AG09319 (cell line): Measurements from ENCODE around the gene MTMR1.
A peak's percentile ranks its signal among the peaks of the same experiment; 100 is the strongest.

Experiments used
- DNase-seq: peaks from one replicate; pipeline ENCODE4 v3.0.0-alpha.2; 2010; ENCODE audit warnings: low read depth; ENCODE audit errors: extremely low read depth
- CTCF ChIP-seq: IDR thresholded peaks from 2 replicates; pipeline ENCODE4 v1.5.1; 2011; ENCODE audit warnings: low read depth, mild to moderate bottlenecking, inconsistent platforms, low read length, moderate library complexity

Gene MTMR1

DNA sequence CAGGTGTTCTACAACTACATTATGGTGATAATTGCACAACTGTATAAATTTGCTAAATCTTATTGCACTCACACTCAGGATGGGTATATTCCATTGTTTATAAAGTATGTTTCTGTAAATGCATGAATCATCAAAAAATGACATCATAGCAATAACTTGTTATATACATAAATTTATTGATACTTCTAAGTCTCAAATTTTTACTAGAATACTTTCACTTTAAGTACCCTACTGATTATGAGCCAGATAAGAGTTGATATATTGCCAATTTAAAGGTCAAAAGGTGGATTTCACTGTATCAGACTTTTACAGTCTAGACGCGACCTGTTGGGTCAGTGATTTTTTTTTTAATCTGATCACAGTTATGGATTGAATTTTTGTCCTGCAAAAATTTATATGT is 37.4 kb upstream of the MTMR1 start:
- TF ChIP-seq CTCF, result no peak
- no peak for DNase-seq

GRCh38 chrX:150663073-150663472 is 30.1 kb upstream of the MTMR1 start:
- TF ChIP-seq CTCF, result no peak
- DNase-seq, result no peak

DNA sequence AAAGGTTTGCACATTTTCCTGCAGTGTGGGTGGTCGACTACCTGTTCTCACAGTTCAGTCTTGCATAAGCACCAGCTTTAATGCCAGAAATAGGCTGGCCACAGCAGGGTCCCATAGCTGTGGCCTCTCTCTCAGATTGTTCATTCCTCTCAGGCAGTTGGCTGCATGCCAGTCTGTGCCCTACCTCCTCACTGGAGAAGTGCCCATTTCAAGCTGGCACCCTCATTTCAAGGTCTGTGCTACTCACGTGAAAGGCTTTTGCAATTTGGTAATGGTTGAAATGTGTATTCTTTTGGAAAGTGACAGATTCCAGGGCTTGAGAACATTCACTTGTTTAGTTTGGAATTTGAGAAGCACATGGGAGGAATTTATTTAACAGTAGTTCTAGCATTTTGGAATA is 28.9 kb upstream of the MTMR1 start:
- DNase-seq, result no peak
- no peak for TF ChIP-seq CTCF

DNA sequence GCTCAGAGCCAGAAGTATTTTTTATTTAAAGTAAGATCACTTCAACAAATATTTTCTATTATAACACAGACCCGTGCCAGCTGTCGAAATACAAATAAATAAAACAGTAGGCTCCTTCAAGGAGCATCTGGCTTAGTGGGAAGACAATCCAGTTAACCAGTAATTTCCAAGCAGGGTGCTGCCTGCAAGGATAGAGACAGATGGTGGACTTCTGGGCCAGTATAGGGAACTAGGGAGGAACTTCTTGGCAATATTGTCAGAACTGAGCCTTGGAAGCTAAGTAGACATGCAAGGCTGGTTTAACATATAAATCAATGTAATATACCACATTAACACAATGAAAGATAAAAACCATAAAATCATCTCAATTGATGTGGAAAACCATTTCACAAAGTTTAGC is 17.0 kb upstream of the MTMR1 start:
- TF ChIP-seq CTCF, result no peak
- DNase-seq, result no peak

DNA sequence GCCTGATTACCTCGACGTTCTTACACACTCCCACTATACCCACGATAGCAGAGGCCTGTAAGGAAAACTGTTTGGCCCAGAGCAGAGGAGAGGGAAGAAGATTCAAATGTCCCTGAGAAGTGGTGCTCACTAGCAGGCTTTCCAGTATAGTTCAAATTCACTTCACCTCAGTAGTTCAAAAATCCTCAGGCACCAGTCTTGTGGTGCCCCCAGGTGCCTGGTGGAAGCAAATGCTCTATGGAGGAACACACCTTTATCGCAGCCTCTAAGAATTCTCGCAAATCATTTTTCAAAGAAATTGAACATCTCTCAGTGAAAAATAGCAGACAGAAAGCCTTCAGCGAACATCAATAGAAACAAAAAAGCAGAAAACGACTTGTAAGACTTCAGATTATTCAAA is 12.2 kb upstream of the MTMR1 start:
- DNase-seq, result no peak
- peak; percentile 28 for TF ChIP-seq CTCF

DNA sequence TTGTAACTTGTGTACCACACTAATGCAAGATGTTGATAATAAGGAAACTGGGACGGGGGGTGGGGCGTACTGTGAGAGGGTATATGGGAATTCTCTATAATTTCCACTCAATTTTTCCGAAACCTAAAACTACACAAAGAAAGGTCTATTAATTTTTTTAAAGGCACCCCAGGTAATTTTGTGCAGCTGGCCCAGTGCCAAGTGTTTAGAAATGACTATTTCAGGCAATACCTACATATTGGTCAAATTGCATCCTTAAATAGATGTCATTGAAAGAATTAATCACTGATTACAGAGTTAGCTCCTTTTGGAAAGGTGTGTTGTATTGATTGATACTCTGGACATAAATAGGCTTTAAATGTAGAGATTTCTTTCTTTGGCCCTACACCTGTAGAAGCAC is 10.1 kb upstream of the MTMR1 start:
- TF ChIP-seq CTCF, result no peak
- DNase-seq, result no peak

GRCh38 chrX:150683536-150684146 is 9.6 kb upstream of the MTMR1 start:
- TF ChIP-seq CTCF, result peak; percentile 49
- DNase-seq, result no peak
